GM23248 (cell line): ENCODE data around the gene LANCL1. TPM values are rescaled to one million over a fixed set of nuclear protein-coding genes. Genes with fewer than 3 reads are reported as not detected.

Source experiments
- DNase-seq: peaks from one replicate; pipeline ENCODE4 v3.0.0-alpha.2; 2015
- H2AFZ ChIP-seq: fragments of 200-600 bp; sonication (generic); 2 replicates; pipeline ENCODE4 v1.6.1; 2016; ENCODE audit warnings: antibody characterized with exemption
- H3F3A ChIP-seq: fragments of 200-600 bp; sonication (generic); 2 replicates; pipeline ENCODE4 v1.6.1; 2016; ENCODE audit warnings: mild to moderate bottlenecking, antibody characterized with exemption, mixed run types; ENCODE audit not compliant: insufficient read depth
- H3K27ac ChIP-seq: fragments of 200-600 bp; sonication (generic); 2 replicates; pipeline ENCODE4 v1.5.1; 2016; ENCODE audit warnings: mild to moderate bottlenecking
- H3K27me3 ChIP-seq: fragments of 200-600 bp; sonication (generic); replicated peaks from 2 replicates; pipeline ENCODE4 v1.6.1; 2016; ENCODE audit warnings: mild to moderate bottlenecking; ENCODE audit not compliant: insufficient read depth
- H3K36me3 ChIP-seq: fragments of 200-600 bp; sonication (generic); 2 replicates; pipeline ENCODE4 v1.6.1; 2016; ENCODE audit warnings: low read depth, mild to moderate bottlenecking
- H3K4me1 ChIP-seq: fragments of 200-600 bp; sonication (generic); 2 replicates; pipeline ENCODE4 v1.6.1; 2016; ENCODE audit warnings: mild to moderate bottlenecking; ENCODE audit not compliant: insufficient read depth
- H3K4me2 ChIP-seq: fragments of 200-600 bp; sonication (generic); one replicate; pipeline ENCODE4 v1.6.1; 2016; ENCODE audit warnings: mild to moderate bottlenecking; ENCODE audit not compliant: unreplicated experiment
- H3K4me3 ChIP-seq: fragments of 200-600 bp; sonication (generic); 2 replicates; pipeline ENCODE4 v1.5.1; 2016; ENCODE audit warnings: mild to moderate bottlenecking
- H3K79me2 ChIP-seq: fragments of 200-600 bp; sonication (generic); 2 replicates; pipeline ENCODE4 v1.6.1; 2016; ENCODE audit warnings: mild to moderate bottlenecking; ENCODE audit not compliant: insufficient read depth
- H3K9ac ChIP-seq: fragments of 200-600 bp; sonication (generic); 2 replicates; pipeline ENCODE4 v1.6.1; 2016; ENCODE audit warnings: mild to moderate bottlenecking
- H3K9me2 ChIP-seq: fragments of 200-600 bp; sonication (generic); 2 replicates; pipeline ENCODE4 v1.6.1; 2016; ENCODE audit warnings: mixed run types, mild to moderate bottlenecking, moderate library complexity; ENCODE audit not compliant: insufficient read depth
- H3K9me3 ChIP-seq: fragments of 200-600 bp; sonication (generic); one replicate; pipeline ENCODE4 v1.6.1; 2017; ENCODE audit warnings: low read depth
- H4K20me1 ChIP-seq: fragments of 200-600 bp; sonication (generic); 2 replicates; pipeline ENCODE4 v1.6.0; 2016; ENCODE audit not compliant: insufficient read depth
- EZH2 ChIP-seq: fragments of 200-600 bp; sonication (generic); IDR thresholded peaks from 2 replicates; pipeline ENCODE4 v1.6.1; 2018; ENCODE audit warnings: antibody characterized with exemption, mild to moderate bottlenecking; ENCODE audit not compliant: insufficient read depth, poor library complexity, severe bottlenecking
- EZH2phosphoT487 ChIP-seq: fragments of 200-600 bp; sonication (generic); IDR thresholded peaks from 2 replicates; pipeline ENCODE4 v1.6.1; 2018; ENCODE audit warnings: antibody characterized with exemption, moderate library complexity, mild to moderate bottlenecking, low read depth; ENCODE audit not compliant: insufficient read depth
- WGBS, 2 experiments: methylation state at CpG; one replicate each; pipeline ENCODE4 v1.1.6; 2015 to 2017; ENCODE audit warnings: low lambda C conversion rate in 2 of 2, low coverage in 1 of 2; ENCODE audit errors: missing lambda C conversion rate in 2 of 2; 5-methylcytosine and 5-hydroxymethylcytosine counted together
- in situ Hi-C: fragments of 300-500 bp; cut with MboI; formaldehyde crosslinking; loops from 2 replicates; pipeline ENCODE4 v1.15.0; 2020
- polyA plus RNA-seq: library from polyadenylated mRNA; unstranded; fragments of >200 nt; fragmentation: Nextera tagmentation; extraction: Ambion mirVana; gene quantifications from 2 replicates; pipeline ENCODE4 v1.2.1, GENCODE V29; 2016
- total RNA-seq: library from RNA; depleted of rRNA; stranded (reverse); fragments of >200 nt; shearing (Covaris generic); gene quantifications from 2 replicates; pipeline ENCODE4 v1.2.3, GENCODE V29; 2014

The LANCL1 gene
- total and polyA plus RNA-seq, 2 experiments from 2014 or later = 33.8 to 37.9 TPM

DNA sequence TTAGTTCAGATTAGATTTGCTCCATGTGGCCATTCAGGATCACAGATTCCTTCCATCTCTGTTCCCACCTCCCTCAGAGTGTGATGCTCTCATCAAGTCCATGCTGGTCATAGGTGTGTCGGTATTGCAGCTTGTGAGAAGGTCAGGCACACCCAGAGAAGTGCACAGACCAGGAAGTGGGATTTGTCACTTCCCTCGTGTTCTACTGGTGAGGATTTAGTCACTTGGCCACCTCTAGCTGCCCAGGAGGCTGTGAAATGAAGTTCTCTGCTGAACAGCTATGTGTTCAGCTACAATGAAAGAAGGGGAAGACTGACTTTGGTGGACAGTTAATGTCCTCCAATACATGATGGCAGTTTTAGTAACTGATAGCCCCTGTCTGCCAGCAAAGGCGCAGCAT is 3.5 kb upstream of the LANCL1 start:
- Histone ChIP-seq H2AFZ (no peak overlapping the region), H3F3A (no peaks in the 10 kb centered on the region), H3K27ac (no peak overlapping the region), H3K9ac (no peak overlapping the region), H3K9me2 (no peaks in the 10 kb centered on the region), H4K20me1 (no peaks in the 10 kb centered on the region), H3K79me2 (peaks cover 13% of the 10 kb centered on the region), H3K4me1 (peaks cover 5% of the 10 kb centered on the region; the same call in 1 of the 2 replicates), H3K4me3 (no peak overlapping the region), H3K36me3 (no peaks in the 10 kb centered on the region), H3K4me2 (no peak overlapping the region), H3K9me3 (no peaks in the 10 kb centered on the region), H3K27me3 (no peaks in the 10 kb centered on the region)
- in situ Hi-C loops = no loop called here
- 76 to 81% methylated on average over 3 of the region's 3 CpGs for WGBS, 2 experiments
- no peak for DNase-seq
- no peak for TF ChIP-seq EZH2phosphoT487
- no peak for TF ChIP-seq EZH2

DNA sequence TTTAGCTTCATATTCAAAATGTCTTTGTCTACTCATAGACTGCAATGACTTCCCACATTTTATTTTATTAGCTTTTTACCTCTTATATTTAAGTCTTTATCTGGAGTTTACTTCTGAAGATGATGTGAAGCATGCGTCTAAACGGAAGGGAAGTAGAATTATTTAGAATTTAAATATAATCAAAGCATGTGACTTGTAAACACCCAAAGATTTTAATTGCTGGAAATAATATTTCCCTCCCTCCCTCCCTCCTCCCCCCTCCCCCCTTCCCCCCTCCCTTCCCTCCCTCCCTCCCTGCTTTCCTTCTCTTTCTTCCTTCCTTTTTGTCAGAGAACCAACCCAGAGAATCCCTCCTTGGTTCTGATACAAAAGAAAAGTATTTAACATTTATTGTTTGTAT is 2.1 kb upstream of the LANCL1 start:
- peak overlapping the region; percentile 99 for H3K4me2 ChIP-seq
- peak overlapping the region; percentile 97; the same call in 1 of the 2 replicates for H2AFZ ChIP-seq

DNA sequence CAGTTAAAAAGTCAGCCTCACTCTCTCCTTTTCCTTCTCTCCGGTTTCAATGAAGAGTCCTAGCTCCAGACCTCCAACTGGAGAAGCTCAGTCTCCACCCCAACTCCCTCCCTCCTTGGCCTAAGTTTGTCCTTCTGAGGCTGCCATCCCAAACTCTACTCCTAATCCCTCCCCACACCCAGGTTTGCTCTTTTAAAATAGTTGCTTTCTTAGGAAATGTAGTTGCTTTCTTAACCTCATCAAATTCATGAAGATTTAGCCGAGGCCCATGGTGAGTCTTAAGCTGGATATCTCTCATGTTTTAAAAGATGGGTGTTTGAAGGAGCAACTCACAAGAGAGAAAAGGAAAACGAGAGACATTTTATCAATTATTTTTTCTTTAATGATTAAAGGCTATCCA is 937 bp upstream of the LANCL1 start:
- H3K9ac ChIP-seq = peak overlapping the region; percentile 91
- WGBS, 2 experiments = 47 to 49% methylated on average over 3 of the region's 3 CpGs
- in situ Hi-C loops = no loop called here

More for the DNA sequence above, 2.1 kb upstream of the LANCL1 start:
- WGBS, 2 experiments = 94 to 96% methylated on average over 2 of the region's 2 CpGs
- no peaks in the 10 kb centered on the region for H3K9me2 ChIP-seq
- peaks cover 15% of the 10 kb centered on the region for H3K79me2 ChIP-seq
- H3K36me3 ChIP-seq = no peaks in the 10 kb centered on the region; the same call in 1 of the 2 replicates
- in situ Hi-C loops = no loop called here
- H3K4me1 ChIP-seq = peaks cover 5% of the 10 kb centered on the region; the same call in 1 of the 2 replicates
- H4K20me1 ChIP-seq = no peaks in the 10 kb centered on the region
- no peaks in the 10 kb centered on the region for H3F3A ChIP-seq
- 0 out of 2 replicates have a peak overlapping the region, but pooled peaks have one; percentile 93 for H3K4me3 ChIP-seq
- no peak overlapping the region for H3K9ac ChIP-seq
- no peaks in the 10 kb centered on the region for H3K9me3 ChIP-seq
- no peak overlapping the region for H3K27ac ChIP-seq
- TF ChIP-seq EZH2phosphoT487 (no peak), EZH2 (no peak)
- H3K27me3 ChIP-seq = no peaks in the 10 kb centered on the region
- DNase-seq = no peak

DNA sequence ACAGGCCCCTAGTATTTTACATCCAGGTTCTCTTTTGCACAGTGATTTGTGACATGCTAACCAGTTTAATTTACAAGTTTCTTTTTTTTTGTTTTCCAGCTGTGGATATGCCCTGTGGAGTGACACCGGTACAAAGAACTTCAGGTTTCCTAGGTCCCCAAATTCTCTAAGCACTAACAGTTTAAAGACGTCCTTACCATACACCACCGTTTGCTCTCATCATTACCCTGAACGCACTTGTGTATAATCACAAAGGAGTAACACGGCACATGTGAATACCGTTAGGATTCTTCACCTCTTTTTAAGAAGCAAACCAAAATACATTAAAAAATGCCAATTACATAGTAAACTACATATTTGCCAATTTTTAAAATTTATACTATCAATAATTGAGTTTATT is 853 bp downstream of the LANCL1 start:
- no peaks in the 10 kb centered on the region for H3F3A ChIP-seq
- H4K20me1 ChIP-seq = no peaks in the 10 kb centered on the region
- peaks cover 15% of the 10 kb centered on the region for H3K79me2 ChIP-seq
- peak overlapping the region; percentile 97 for H2AFZ ChIP-seq
- H3K4me3 ChIP-seq = peak overlapping the region; percentile 93
- in situ Hi-C loops = no loop called here
- DNase-seq = peak; percentile 42
- H3K36me3 ChIP-seq = peaks cover 9% of the 10 kb centered on the region
- peak overlapping the region; percentile 99 for H3K4me2 ChIP-seq
- H3K27ac ChIP-seq = peak overlapping the region; percentile 63; the same call in 1 of the 2 replicates
- H3K9me2 ChIP-seq = no peaks in the 10 kb centered on the region
- TF ChIP-seq EZH2 (no peak), EZH2phosphoT487 (no peak)
- H3K27me3 ChIP-seq = no peaks in the 10 kb centered on the region
- peaks cover 5% of the 10 kb centered on the region; the same call in 1 of the 2 replicates for H3K4me1 ChIP-seq
- 3 to 4% methylated on average over 6 of the region's 6 CpGs for WGBS, 2 experiments
- no peaks in the 10 kb centered on the region for H3K9me3 ChIP-seq
- H3K9ac ChIP-seq = peak overlapping the region; percentile 91

More for the DNA sequence above, 937 bp upstream of the LANCL1 start:
- Histone ChIP-seq H3K79me2 (peaks cover 15% of the 10 kb centered on the region), H3K9me2 (no peaks in the 10 kb centered on the region), H3K27me3 (no peaks in the 10 kb centered on the region), H3K4me2 (peak overlapping the region; percentile 99), H4K20me1 (no peaks in the 10 kb centered on the region), H3F3A (no peaks in the 10 kb centered on the region), H3K4me3 (peak overlapping the region; percentile 93), H3K36me3 (no peaks in the 10 kb centered on the region; the same call in 1 of the 2 replicates), H2AFZ (peak overlapping the region; percentile 97), H3K9me3 (no peaks in the 10 kb centered on the region), H3K27ac (no peak overlapping the region), H3K4me1 (peaks cover 5% of the 10 kb centered on the region; the same call in 1 of the 2 replicates)
- peak; percentile 65 for DNase-seq
- TF ChIP-seq EZH2phosphoT487 = no peak
- TF ChIP-seq EZH2 = no peak

DNA sequence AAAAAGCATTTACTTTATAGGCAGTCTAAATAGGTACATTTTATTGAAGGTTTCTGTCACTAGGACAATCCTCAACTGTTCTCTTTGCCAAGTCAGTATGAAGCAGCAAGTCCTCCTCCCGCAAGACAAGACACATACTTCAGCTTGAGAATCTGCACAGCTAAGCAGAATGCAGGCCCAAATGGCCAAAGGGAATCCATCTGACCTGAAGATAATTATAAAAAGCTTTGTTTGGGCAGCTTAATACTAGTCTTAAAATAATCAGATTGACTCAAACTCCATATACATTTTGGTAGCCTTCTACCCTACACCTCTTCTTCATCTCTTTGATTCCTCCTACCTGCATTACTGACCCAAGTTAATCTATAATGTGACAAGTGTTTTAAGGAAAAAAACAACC is 1.8 kb downstream of the LANCL1 start:
- Histone ChIP-seq H3K79me2 (peaks cover 15% of the 10 kb centered on the region), H3K4me2 (no peak overlapping the region), H3K9me2 (no peaks in the 10 kb centered on the region), H3K9ac (no peak overlapping the region), H3F3A (no peaks in the 10 kb centered on the region), H3K27me3 (no peaks in the 10 kb centered on the region), H3K9me3 (no peaks in the 10 kb centered on the region), H4K20me1 (no peaks in the 10 kb centered on the region), H3K27ac (no peak overlapping the region), H3K4me1 (peaks cover 5% of the 10 kb centered on the region; the same call in 1 of the 2 replicates), H2AFZ (no peak overlapping the region), H3K36me3 (peaks cover 18% of the 10 kb centered on the region), H3K4me3 (no peak overlapping the region)
- DNase-seq = no peak
- 90 to 96% methylated on average over 1 of the region's 1 CpG for WGBS, 2 experiments
- TF ChIP-seq EZH2 = no peak
- TF ChIP-seq EZH2phosphoT487 = no peak
- in situ Hi-C loops = no loop called here
